Neural cell (in vitro differentiated cells): Measurements from ENCODE around the gene KIAA1958. TPM values are rescaled to one million over a fixed set of nuclear protein-coding genes. Genes with fewer than 3 reads are reported as not detected.
"Not testable (repeated sequence)": the region's sequence is repeated elsewhere in the genome, so short reads cannot be mapped to it uniquely, and the experiment has no call there.

Source experiments
- H2AFZ ChIP-seq: fragments of 200-600, 300-800 bp; sonication (generic), shearing (Covaris generic); 2 replicates; pipeline ENCODE4 v1.6.0; 2014; ENCODE audit warnings: low read depth, mild to moderate bottlenecking, antibody characterized with exemption, low read length, moderate library complexity
- H3F3A ChIP-seq: fragments of 200-600 bp; shearing (Covaris generic); 2 replicates; pipeline ENCODE4 v1.6.1; 2016; ENCODE audit warnings: mild to moderate bottlenecking, moderate library complexity, mixed read lengths, antibody characterized with exemption, low read length; ENCODE audit not compliant: insufficient read depth, poor library complexity, severe bottlenecking
- H3K27ac ChIP-seq: fragments of 200-600, 300-800 bp; sonication (generic), shearing (Covaris generic); 2 replicates; pipeline ENCODE4 v1.5.1; 2014; ENCODE audit warnings: mild to moderate bottlenecking, low read length, moderate library complexity
- H3K27me3 ChIP-seq: fragments of 300-800, 200-600 bp; sonication (generic), shearing (Covaris generic); 2 replicates; pipeline ENCODE4 v1.6.0; 2014; ENCODE audit warnings: mild to moderate bottlenecking, low read depth, low read length, moderate library complexity; ENCODE audit not compliant: insufficient read depth
- H3K36me3 ChIP-seq: fragments of 300-800, 200-600 bp; sonication (generic), shearing (Covaris generic); 2 replicates; pipeline ENCODE4 v1.5.1; 2014; ENCODE audit warnings: mild to moderate bottlenecking, antibody characterized with exemption, low read length, moderate library complexity; ENCODE audit not compliant: insufficient read depth
- H3K4me2 ChIP-seq: fragments of 300-800, 200-600 bp; sonication (generic), shearing (Covaris generic); 2 replicates; pipeline ENCODE4 v1.6.0; 2014; ENCODE audit warnings: mild to moderate bottlenecking, low read length
- H3K4me3 ChIP-seq: fragments of 300-800, 200-600 bp; sonication (generic), shearing (Covaris generic); 2 replicates; pipeline ENCODE4 v1.5.1; 2014; ENCODE audit warnings: mild to moderate bottlenecking, low read length, moderate library complexity
- H3K79me2 ChIP-seq: fragments of 200-600 bp; shearing (Covaris generic); replicated peaks from 2 replicates; pipeline ENCODE4 v1.6.0; 2014; ENCODE audit warnings: mild to moderate bottlenecking, low read length, moderate library complexity; ENCODE audit not compliant: insufficient read depth
- H3K9ac ChIP-seq: fragments of 300-800, 200-600 bp; sonication (generic), shearing (Covaris generic); 2 replicates; pipeline ENCODE4 v1.6.1; 2016; ENCODE audit warnings: mild to moderate bottlenecking, low read length, mixed read lengths
- H3K9me2 ChIP-seq: fragments of 200-600 bp; shearing (Covaris generic); 2 replicates; pipeline ENCODE4 v1.6.1; 2016; ENCODE audit warnings: mild to moderate bottlenecking, low read length, mixed read lengths; ENCODE audit not compliant: insufficient read depth
- H3K9me3 ChIP-seq: fragments of 200-600, 300-800 bp; sonication (generic), shearing (Covaris generic); 2 replicates; pipeline ENCODE4 v1.6.1; 2016; ENCODE audit warnings: mild to moderate bottlenecking, mixed run types, low read length, moderate library complexity, mixed read lengths
- H4K20me1 ChIP-seq: fragments of 200-600 bp; shearing (Covaris generic); 2 replicates; pipeline ENCODE4 v1.6.1; 2016; ENCODE audit warnings: mild to moderate bottlenecking, mixed run types; ENCODE audit not compliant: insufficient read depth
- CTCF ChIP-seq: fragments of 450-650 bp; IDR thresholded peaks from 2 replicates; pipeline ENCODE4 v1.5.1; 2014; ENCODE audit warnings: antibody characterized with exemption, mild to moderate bottlenecking, moderate library complexity; ENCODE audit not compliant: poor library complexity, severe bottlenecking
- EP300 ChIP-seq: fragments of 450-650 bp; conservative IDR thresholded peaks from 2 replicates; pipeline ENCODE4 v1.6.1; 2014; ENCODE audit warnings: antibody characterized with exemption, mild to moderate bottlenecking, moderate library complexity; ENCODE audit not compliant: poor library complexity, severe bottlenecking
- EZH2 ChIP-seq: fragments of 200-600, 300-800 bp; shearing (Covaris generic), sonication (generic); IDR thresholded peaks from 2 replicates; pipeline ENCODE4 v1.6.1; 2014; ENCODE audit warnings: antibody characterized with exemption, low read length, borderline replicate concordance, mild to moderate bottlenecking; ENCODE audit not compliant: insufficient read depth, poor library complexity, severe bottlenecking
- MXI1 ChIP-seq: fragments of 450-650 bp; conservative IDR thresholded peaks from 2 replicates; pipeline ENCODE4 v1.6.1; 2014; ENCODE audit warnings: antibody characterized with exemption, mild to moderate bottlenecking; ENCODE audit not compliant: poor library complexity, severe bottlenecking
- POLR2AphosphoS5 ChIP-seq: IDR thresholded peaks from 2 replicates; pipeline ENCODE4 v1.6.1; 2012
- RAD21 ChIP-seq: fragments of 450-650 bp; conservative IDR thresholded peaks from 2 replicates; pipeline ENCODE4 v1.6.1; 2014; ENCODE audit warnings: antibody characterized with exemption, mild to moderate bottlenecking, moderate library complexity
- REST ChIP-seq: IDR thresholded peaks from 2 replicates; pipeline ENCODE4 v1.6.1; 2012; ENCODE audit warnings: borderline replicate concordance
- SMC3 ChIP-seq: fragments of 450-650 bp; conservative IDR thresholded peaks from 2 replicates; pipeline ENCODE4 v1.6.1; 2014; ENCODE audit warnings: antibody characterized with exemption, mild to moderate bottlenecking, moderate library complexity; ENCODE audit not compliant: poor library complexity
- TAF1 ChIP-seq: IDR thresholded peaks from 2 replicates; pipeline ENCODE4 v1.6.1; 2012; ENCODE audit warnings: low read depth
- polyA plus RNA-seq: library from polyadenylated mRNA; depleted of rRNA; stranded (reverse); fragments of >200 nt; gene quantifications from 2 replicates; pipeline ENCODE4 v1.2.3, GENCODE V29; 2014

KIAA1958 gene
- polyA plus RNA-seq, 1 donor from 2014 or later = 8.4 TPM

DNA sequence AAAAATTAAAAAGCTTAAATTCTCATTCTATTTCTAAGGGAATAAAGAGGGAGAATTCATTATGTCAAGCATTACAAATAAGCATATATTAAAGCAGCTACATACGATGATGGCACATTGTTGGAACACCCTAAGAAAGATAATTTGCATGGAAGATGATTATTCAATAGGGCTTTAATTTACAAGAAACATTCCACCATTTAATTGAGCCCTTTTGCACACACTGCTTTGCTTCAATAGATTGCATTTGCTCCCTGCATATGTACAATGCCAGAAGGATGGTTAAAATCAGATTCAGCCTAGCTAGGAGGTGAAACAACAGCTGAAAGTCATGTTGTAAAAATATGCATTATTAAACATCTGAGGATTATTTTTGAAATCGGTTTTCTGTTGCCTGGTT, 21.8 kb downstream of the KIAA1958 start:
- Histone ChIP-seq H4K20me1 (no peaks in the 10 kb centered on the region), H3K9me3 (no peaks in the 10 kb centered on the region), H3K79me2 (peaks cover 82% of the 10 kb centered on the region), H3K27me3 (no peaks in the 10 kb centered on the region), H3K27ac (no peak overlapping the region), H3K4me3 (no peak overlapping the region), H3K9ac (no peak overlapping the region), H3K9me2 (no peaks in the 10 kb centered on the region), H3F3A (no peaks in the 10 kb centered on the region), H3K36me3 (no peaks in the 10 kb centered on the region), H2AFZ (no peak overlapping the region), H3K4me2 (no peak overlapping the region)
- TF ChIP-seq MXI1 (no peak), RAD21 (no peak), CTCF (no peak), SMC3 (no peak), POLR2AphosphoS5 (no peak), EP300 (no peak), EZH2 (no peak), REST (no peak), TAF1 (no peak)

GRCh38 chr9:112512377-112512776, 25.8 kb downstream of the KIAA1958 start:
- peaks cover 47% of the 10 kb centered on the region for H3K79me2 ChIP-seq
- not testable (repeated sequence) for H3K9ac ChIP-seq, H3K4me2 ChIP-seq, H3K4me3 ChIP-seq, H2AFZ ChIP-seq, H4K20me1 ChIP-seq, H3K36me3 ChIP-seq, H3F3A ChIP-seq, H3K27ac ChIP-seq, H3K9me2 ChIP-seq, H3K27me3 ChIP-seq, H3K9me3 ChIP-seq

- Histone ChIP-seq H3K79me2 (peaks cover 43% of the 10 kb centered on the region), H3K4me2 (no peak overlapping the region)
Measured at GRCh38 chr9:112516769-112517168, 30.1 kb downstream of the KIAA1958 start.

More at GRCh38 chr9:112516769-112517168, 30.1 kb downstream of the KIAA1958 start:
- H3K36me3 ChIP-seq = no peaks in the 10 kb centered on the region
- no peak overlapping the region for H3K4me3 ChIP-seq
- no peak overlapping the region for H2AFZ ChIP-seq
- no peaks in the 10 kb centered on the region for H3K27me3 ChIP-seq
- H3K9me3 ChIP-seq = no peaks in the 10 kb centered on the region
- no peaks in the 10 kb centered on the region for H4K20me1 ChIP-seq
- H3F3A ChIP-seq = no peaks in the 10 kb centered on the region
- H3K9me2 ChIP-seq = no peaks in the 10 kb centered on the region
- no peak overlapping the region for H3K9ac ChIP-seq
- TF ChIP-seq EP300 = no peak
- TF ChIP-seq CTCF = no peak
- no peak for TF ChIP-seq POLR2AphosphoS5
- TF ChIP-seq SMC3 = no peak
- no peak for TF ChIP-seq EZH2
- TF ChIP-seq REST = no peak
- TF ChIP-seq MXI1 = no peak
- no peak for TF ChIP-seq TAF1
- TF ChIP-seq RAD21 = no peak
- H3K27ac ChIP-seq = no peak overlapping the region
